K562 (cell line): ENCODE results near the gene WNK2. TPM values are rescaled to one million over a fixed set of nuclear protein-coding genes. Genes with fewer than 3 reads are reported as not detected.

Experiments
- ATAC-seq: fragments of 200-7000 bp; cut with Tn5 transposase; 3 replicates; pipeline ENCODE4 v1.9.1; 2020; ENCODE audit warnings: moderate library complexity
- BruUV-seq: library from RNA; stranded (reverse); fragments of 400-500 nt; replicated peaks from 2 replicates; lab custom pipeline; 2021; lab: Mats Ljungman, UMichigan
- CTCF ChIA-PET: fragments of 300-600 bp; formaldehyde crosslinking; extraction: SDS; loops from one replicate; lab custom pipeline; 2021; ENCODE audit warnings: low intra/inter-chr PET ratio; lab: Yijun Ruan, JAX
- POLR2A ChIA-PET: fragments of 300-600, 350-650 bp; sonication (Branson Sonifier 250); formaldehyde crosslinking; extraction: SDS; loops from one replicate; lab custom pipeline; 2021; ENCODE audit warnings: antibody characterized with exemption, inconsistent platforms; lab: Yijun Ruan, JAX
- DNase-seq, 4 experiments: peaks; one replicate each; pipeline versions ENCODE4 v3.0.0 to v3.0.0-alpha.2; 2011 to 2018; ENCODE audit warnings: low spot score in 3 of 4, mixed read lengths in 3 of 4; ENCODE audit errors: extremely low read depth in 1 of 4
- FAIRE-seq: peaks from 2 replicates; lab custom pipeline; 2011; peaks lifted over from hg19 to GRCh38; lab: Jason Lieb, UNC
- H2AFZ ChIP-seq: 2 replicates; pipeline ENCODE4 v1.6.0; 2011; ENCODE audit warnings: low read depth, low read length, control low read depth, inconsistent platforms
- H3K27ac ChIP-seq: fragments of 200-600 bp; 3 replicates; pipeline ENCODE4 v1.8.0; 2011; ENCODE audit warnings: low read depth, mild to moderate bottlenecking, control low read depth, inconsistent platforms, low read length, moderate library complexity, mixed read lengths; ENCODE audit errors: extremely low read depth
- H3K27me3 ChIP-seq, 2 experiments: fragments of 300-600 bp in 1 of 2; 2 replicates in 1 of 2; 3 replicates in 1 of 2; pipeline versions ENCODE4 v1.6.0 to v1.8.0; 2011; ENCODE audit warnings: inconsistent platforms in 2 of 2, low read length in 2 of 2, mild to moderate bottlenecking in 1 of 2, mixed read lengths in 1 of 2, moderate library complexity in 1 of 2; ENCODE audit not compliant: control insufficient read depth in 2 of 2, insufficient read depth in 2 of 2
- H3K36me3 ChIP-seq: fragments of 300-600 bp; 3 replicates; pipeline ENCODE4 v1.8.0; 2011; ENCODE audit warnings: mild to moderate bottlenecking, low read length, inconsistent platforms; ENCODE audit not compliant: control insufficient read depth, insufficient read depth
- H3K4me1 ChIP-seq, 2 experiments: fragments of 200-600 bp in 1 of 2; replicated peaks in 1 of 2; 2 replicates in 1 of 2; 3 replicates in 1 of 2; pipeline versions ENCODE4 v1.5.1 to v1.8.0; 2011; ENCODE audit warnings: inconsistent platforms in 2 of 2, low read length in 2 of 2, mild to moderate bottlenecking in 1 of 2, mixed read lengths in 1 of 2, moderate library complexity in 1 of 2; ENCODE audit not compliant: control insufficient read depth in 2 of 2, insufficient read depth in 2 of 2
- H3K4me2 ChIP-seq: 2 replicates; pipeline ENCODE4 v1.6.1; 2011; ENCODE audit warnings: low read length, control low read depth, inconsistent platforms, mixed read lengths; ENCODE audit not compliant: insufficient read depth
- H3K4me3 ChIP-seq: fragments of 200-600 bp; sonication (generic), shearing (Covaris generic); 2 replicates; pipeline ENCODE4 v1.5.1; 2016; ENCODE audit warnings: control low read depth, inconsistent platforms
- H3K79me2 ChIP-seq: fragments of 200-600 bp; 3 replicates; pipeline ENCODE4 v1.8.0; 2011; ENCODE audit warnings: low read length, inconsistent platforms; ENCODE audit not compliant: control insufficient read depth, insufficient read depth
- H3K9ac ChIP-seq, 2 experiments: 2 replicates each; pipeline versions ENCODE4 v1.6.0 to v1.6.1; 2011; ENCODE audit warnings: low read depth in 2 of 2, low read length in 2 of 2, control low read depth in 1 of 2, inconsistent platforms in 1 of 2, mild to moderate bottlenecking in 1 of 2, mixed read lengths in 1 of 2; ENCODE audit not compliant: insufficient read depth in 1 of 2
- H3K9me1 ChIP-seq: one replicate; pipeline ENCODE4 v1.6.0; 2011; ENCODE audit warnings: inconsistent platforms, mild to moderate bottlenecking, low read length, moderate library complexity; ENCODE audit not compliant: control insufficient read depth, insufficient read depth
- H3K9me3 ChIP-seq: replicated peaks from 2 replicates; pipeline ENCODE4 v1.5.1; 2011; ENCODE audit warnings: low read depth, low read length, inconsistent platforms; ENCODE audit not compliant: control insufficient read depth, insufficient read depth
- H4K20me1 ChIP-seq: replicated peaks from 2 replicates; pipeline ENCODE4 v1.6.1; 2011; ENCODE audit warnings: low read length, inconsistent platforms, mixed read lengths; ENCODE audit not compliant: control insufficient read depth, insufficient read depth
- CSDE1 ChIP-seq, 2 experiments: fragments of 450-650 bp; IDR thresholded peaks; 2 replicates each; pipeline ENCODE4 v1.6.1; 2016; ENCODE audit warnings: mild to moderate bottlenecking in 1 of 2
- EP400 ChIP-seq: fragments of 450-650 bp; IDR thresholded peaks from 2 replicates; pipeline ENCODE4 v1.6.1; 2017; ENCODE audit warnings: antibody characterized with exemption, mild to moderate bottlenecking, moderate library complexity
- FIP1L1 ChIP-seq: fragments of 200-400 bp; formaldehyde crosslinking; IDR thresholded peaks from 2 replicates; pipeline ENCODE4 v1.6.1; 2018; ENCODE audit warnings: mild to moderate bottlenecking, low read depth, low read length; ENCODE audit not compliant: poor library complexity, severe bottlenecking
- GTF2F1 ChIP-seq: IDR thresholded peaks from 2 replicates; pipeline ENCODE4 v1.6.1; 2011; ENCODE audit warnings: low read depth, low read length, improper control_type of control experiment
- JUNB ChIP-seq: fragments of 450-650 bp; formaldehyde crosslinking; conservative IDR thresholded peaks from 2 replicates; pipeline ENCODE4 v1.4.0; 2020; ENCODE audit warnings: mild to moderate bottlenecking
- POU5F1 ChIP-seq: fragments of 150-350 bp; IDR thresholded peaks from 2 replicates; pipeline ENCODE4 v1.6.1; 2014; ENCODE audit warnings: borderline replicate concordance, low read length, low read depth, mild to moderate bottlenecking; ENCODE audit not compliant: partially characterized antibody
- RUNX1 ChIP-seq: sonication (generic); IDR thresholded peaks from 2 replicates; pipeline ENCODE4 v1.6.1; 2016; ENCODE audit warnings: antibody characterized with exemption, low read depth
- SMAD4 ChIP-seq: fragments of 250-450 bp; sonication (Bioruptor Pico); conservative IDR thresholded peaks from 2 replicates; pipeline ENCODE4 v1.8.0; 2021; ENCODE audit warnings: inconsistent platforms, mild to moderate bottlenecking, moderate library complexity
- TAL1 ChIP-seq: fragments of 450-650 bp; IDR thresholded peaks from 2 replicates; pipeline ENCODE4 v1.6.1; 2016; ENCODE audit warnings: mild to moderate bottlenecking
- YBX1 ChIP-seq: fragments of 450-650 bp; IDR thresholded peaks from 2 replicates; pipeline ENCODE4 v1.7.1; 2016; ENCODE audit warnings: mild to moderate bottlenecking
- ZNF121 ChIP-seq: sonication (generic); formaldehyde crosslinking; conservative IDR thresholded peaks from 2 replicates; pipeline ENCODE4 v1.8.0; 2022; ENCODE audit warnings: missing genetic modification reagents
- ZNF668 ChIP-seq: fragments of 250-450 bp; sonication (Bioruptor Pico); IDR thresholded peaks from 2 replicates; pipeline ENCODE4 v1.8.0; 2022; ENCODE audit warnings: mild to moderate bottlenecking, inconsistent platforms
- WGBS: fragments of 100-300 bp; shearing (Covaris generic); methylation state at CpG from one replicate; pipeline ENCODE4 v1.1.6; 2016; ENCODE audit warnings: low coverage, mixed read lengths; ENCODE audit not compliant: insufficient coverage; ENCODE audit errors: missing lambda C conversion rate; 5-methylcytosine and 5-hydroxymethylcytosine counted together
- in situ Hi-C: fragments of 300-500 bp; cut with MboI; formaldehyde crosslinking; loops from 4 replicates; pipeline ENCODE4 v1.15.0; 2018; ENCODE audit warnings: inconsistent platforms, mixed read lengths
- intact Hi-C: fragments of 100-400 bp; cut with micrococcal nuclease; formaldehyde crosslinking; loops from 2 replicates; pipeline ENCODE4 v1.14.2; 2022
- polyA plus RNA-seq, 8 experiments: library from polyadenylated mRNA; depleted of rRNA in 4 of 8; stranded (reverse) in 5 of 8; unstranded in 3 of 8; fragments of >200 nt; fragmentation: Nextera tagmentation in 2 of 8; fragmentation: Illumina TruSeq in 1 of 8; extraction: Ambion mirVana in 2 of 8; extraction: Trizol in 1 of 8; gene quantifications; 2 replicates each; pipeline versions ENCODE4 v1.2.1 to v1.2.3, GENCODE V29; 2011 to 2014; ENCODE audit warnings: inconsistent platforms in 1 of 8, missing spikeins in 1 of 8
- total RNA-seq, 7 experiments: library from RNA; depleted of rRNA in 6 of 7; stranded (reverse); fragments of >200 nt in 6 of 7; fragmentation: Illumina TruSeq in 2 of 7; extraction: Trizol in 2 of 7; gene quantifications; 2 replicates each; pipeline versions ENCODE4 v1.2.1 to v1.2.3, GENCODE V29; 2011 to 2021; ENCODE audit warnings: low replicate concordance in 1 of 7
- TF ChIP-seq, protein P1 (sequence below): fragments of 450-650 bp; IDR thresholded peaks from 2 replicates; pipeline ENCODE4 v1.6.1; 2016; ENCODE audit warnings: missing biosample characterization, missing genetic modification characterization
- TF ChIP-seq, protein P2 (sequence below): sonication (generic); IDR thresholded peaks from 2 replicates; pipeline ENCODE4 v1.6.1; 2016
- TF ChIP-seq, protein P3 (sequence below): sonication (generic); formaldehyde crosslinking; IDR thresholded peaks from 2 replicates; pipeline ENCODE4 v1.8.0; 2023; ENCODE audit warnings: missing genetic modification reagents, mild to moderate bottlenecking, borderline replicate concordance

The WNK2 gene
- total and polyA plus RNA-seq, 9 of the 15 experiments (the other 6 are each of a cell fraction or from before 2014, with no cell fraction given), result 0.36 to 3.3 (median 0.64) TPM; not detected in 2

DNA sequence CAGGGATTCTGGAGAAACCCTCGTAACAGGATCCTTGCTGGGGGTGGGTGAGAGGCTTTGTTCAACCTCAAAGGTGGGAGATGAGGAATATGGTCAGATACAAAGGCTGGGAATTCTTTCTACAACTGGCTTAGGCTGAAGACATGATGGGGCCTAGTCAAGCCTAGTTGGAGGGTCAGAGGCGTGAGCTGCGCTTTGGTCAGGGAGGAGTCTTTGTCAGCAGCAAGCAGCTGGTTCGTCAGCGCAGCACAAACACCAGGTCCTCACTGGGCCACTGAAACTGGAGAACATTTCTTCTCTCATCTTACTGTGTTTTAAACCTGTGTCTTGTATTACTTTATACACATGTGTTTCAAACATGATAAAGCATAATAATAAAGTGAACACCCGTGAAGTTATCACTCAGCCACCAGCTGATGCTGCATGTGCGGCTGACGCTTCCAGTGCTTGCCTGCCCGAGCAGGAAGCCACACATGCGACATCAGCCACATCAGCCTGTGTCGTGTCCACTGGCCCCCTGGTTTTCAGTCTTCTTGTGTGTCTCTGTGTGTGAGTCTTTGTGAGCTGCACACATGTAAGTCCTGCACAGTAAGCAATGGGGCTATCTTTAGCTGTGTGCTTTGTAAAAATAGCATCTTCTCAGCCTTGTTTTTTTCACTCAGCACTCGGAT is 81.5 kb downstream of the WNK2 start:
- peaks cover 17 to 76% of the 10 kb centered on the region in 2 experiments for H3K27me3 ChIP-seq
- in situ Hi-C loops, result no loop called here
- no peak overlapping the region for H2AFZ ChIP-seq
- no peak overlapping the region for H3K4me2 ChIP-seq
- DNase-seq (peak in 2 of 4 experiments; percentile 5 to 6), FAIRE-seq (no peak), ATAC-seq (no peak)
- no peak overlapping the region for H3K9ac ChIP-seq
- H3K9me3 ChIP-seq, result no peaks in the 10 kb centered on the region
- ChIA-PET CTCF (interaction anchor here (0.6 kb wide), 1 partner anchor 1195 kb away, joined by 3 read pairs; no protein-coding TSS in a partner anchor), POLR2A (interaction anchor here (0.6 to 0.8 kb wide), 2 partner anchors 51 to 152 kb away, joined by 3 read pairs; no protein-coding TSS in a partner anchor)
- H3K4me1 ChIP-seq, result peaks cover 0 to 9% of the 10 kb centered on the region in 2 experiments; a peak in 1 of 5 replicates
- H3K79me2 ChIP-seq, result no peaks in the 10 kb centered on the region
- no peak overlapping the region for H3K27ac ChIP-seq
- 10% methylated on average over 12 of the region's 12 CpGs for WGBS
- intact Hi-C loops, result no loop called here
- no TSS peak for BruUV-seq
- H3K9me1 ChIP-seq, result peaks cover 2% of the 10 kb centered on the region
- H4K20me1 ChIP-seq, result peaks cover 18% of the 10 kb centered on the region
- no peaks in the 10 kb centered on the region for H3K36me3 ChIP-seq
- no peak overlapping the region for H3K4me3 ChIP-seq
- TF ChIP-seq, protein P1, sequence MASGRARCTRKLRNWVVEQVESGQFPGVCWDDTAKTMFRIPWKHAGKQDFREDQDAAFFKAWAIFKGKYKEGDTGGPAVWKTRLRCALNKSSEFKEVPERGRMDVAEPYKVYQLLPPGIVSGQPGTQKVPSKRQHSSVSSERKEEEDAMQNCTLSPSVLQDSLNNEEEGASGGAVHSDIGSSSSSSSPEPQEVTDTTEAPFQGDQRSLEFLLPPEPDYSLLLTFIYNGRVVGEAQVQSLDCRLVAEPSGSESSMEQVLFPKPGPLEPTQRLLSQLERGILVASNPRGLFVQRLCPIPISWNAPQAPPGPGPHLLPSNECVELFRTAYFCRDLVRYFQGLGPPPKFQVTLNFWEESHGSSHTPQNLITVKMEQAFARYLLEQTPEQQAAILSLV (tag), result no peak
- TF ChIP-seq ZNF668 (CRISPR knock-in tag) (no peak), POU5F1 (no peak), FIP1L1 (no peak), YBX1 (no peak), CSDE1 (IDR thresholded peaks at IDR 0.05) (no peak), JUNB (no peak), RUNX1 (no peak), EP400 (no peak), GTF2F1 (no peak), SMAD4 (CRISPR knock-in tag) (no peak), ZNF121 (no peak), TAL1 (no peak)
- TF ChIP-seq, protein P2, sequence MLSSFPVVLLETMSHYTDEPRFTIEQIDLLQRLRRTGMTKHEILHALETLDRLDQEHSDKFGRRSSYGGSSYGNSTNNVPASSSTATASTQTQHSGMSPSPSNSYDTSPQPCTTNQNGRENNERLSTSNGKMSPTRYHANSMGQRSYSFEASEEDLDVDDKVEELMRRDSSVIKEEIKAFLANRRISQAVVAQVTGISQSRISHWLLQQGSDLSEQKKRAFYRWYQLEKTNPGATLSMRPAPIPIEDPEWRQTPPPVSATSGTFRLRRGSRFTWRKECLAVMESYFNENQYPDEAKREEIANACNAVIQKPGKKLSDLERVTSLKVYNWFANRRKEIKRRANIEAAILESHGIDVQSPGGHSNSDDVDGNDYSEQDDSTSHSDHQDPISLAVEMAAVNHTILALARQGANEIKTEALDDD, result no peak
- TF ChIP-seq, protein P3, sequence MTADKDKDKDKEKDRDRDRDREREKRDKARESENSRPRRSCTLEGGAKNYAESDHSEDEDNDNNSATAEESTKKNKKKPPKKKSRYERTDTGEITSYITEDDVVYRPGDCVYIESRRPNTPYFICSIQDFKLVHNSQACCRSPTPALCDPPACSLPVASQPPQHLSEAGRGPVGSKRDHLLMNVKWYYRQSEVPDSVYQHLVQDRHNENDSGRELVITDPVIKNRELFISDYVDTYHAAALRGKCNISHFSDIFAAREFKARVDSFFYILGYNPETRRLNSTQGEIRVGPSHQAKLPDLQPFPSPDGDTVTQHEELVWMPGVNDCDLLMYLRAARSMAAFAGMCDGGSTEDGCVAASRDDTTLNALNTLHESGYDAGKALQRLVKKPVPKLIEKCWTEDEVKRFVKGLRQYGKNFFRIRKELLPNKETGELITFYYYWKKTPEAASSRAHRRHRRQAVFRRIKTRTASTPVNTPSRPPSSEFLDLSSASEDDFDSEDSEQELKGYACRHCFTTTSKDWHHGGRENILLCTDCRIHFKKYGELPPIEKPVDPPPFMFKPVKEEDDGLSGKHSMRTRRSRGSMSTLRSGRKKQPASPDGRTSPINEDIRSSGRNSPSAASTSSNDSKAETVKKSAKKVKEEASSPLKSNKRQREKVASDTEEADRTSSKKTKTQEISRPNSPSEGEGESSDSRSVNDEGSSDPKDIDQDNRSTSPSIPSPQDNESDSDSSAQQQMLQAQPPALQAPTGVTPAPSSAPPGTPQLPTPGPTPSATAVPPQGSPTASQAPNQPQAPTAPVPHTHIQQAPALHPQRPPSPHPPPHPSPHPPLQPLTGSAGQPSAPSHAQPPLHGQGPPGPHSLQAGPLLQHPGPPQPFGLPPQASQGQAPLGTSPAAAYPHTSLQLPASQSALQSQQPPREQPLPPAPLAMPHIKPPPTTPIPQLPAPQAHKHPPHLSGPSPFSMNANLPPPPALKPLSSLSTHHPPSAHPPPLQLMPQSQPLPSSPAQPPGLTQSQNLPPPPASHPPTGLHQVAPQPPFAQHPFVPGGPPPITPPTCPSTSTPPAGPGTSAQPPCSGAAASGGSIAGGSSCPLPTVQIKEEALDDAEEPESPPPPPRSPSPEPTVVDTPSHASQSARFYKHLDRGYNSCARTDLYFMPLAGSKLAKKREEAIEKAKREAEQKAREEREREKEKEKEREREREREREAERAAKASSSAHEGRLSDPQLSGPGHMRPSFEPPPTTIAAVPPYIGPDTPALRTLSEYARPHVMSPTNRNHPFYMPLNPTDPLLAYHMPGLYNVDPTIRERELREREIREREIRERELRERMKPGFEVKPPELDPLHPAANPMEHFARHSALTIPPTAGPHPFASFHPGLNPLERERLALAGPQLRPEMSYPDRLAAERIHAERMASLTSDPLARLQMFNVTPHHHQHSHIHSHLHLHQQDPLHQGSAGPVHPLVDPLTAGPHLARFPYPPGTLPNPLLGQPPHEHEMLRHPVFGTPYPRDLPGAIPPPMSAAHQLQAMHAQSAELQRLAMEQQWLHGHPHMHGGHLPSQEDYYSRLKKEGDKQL (CRISPR knock-in tag), result no peak
